CD4-positive, alpha-beta T cell (primary cell): Measurements from ENCODE around the gene MEF2A. TPM values are rescaled to one million over a fixed set of nuclear protein-coding genes. Genes with fewer than 3 reads are reported as not detected.

Source experiments
- ATAC-seq: fragments of 200-7000 bp; cut with Tn5 transposase; one replicate; pipeline ENCODE4 v1.10.0; 2022; ENCODE audit warnings: mild to moderate bottlenecking; ENCODE audit not compliant: poor library complexity
- CTCF ChIA-PET: fragments of 350-600 bp; sonication (Branson Sonifier 250); formaldehyde crosslinking; loops from one replicate; lab custom pipeline; 2021; ENCODE audit warnings: antibody characterized with exemption, inconsistent platforms; lab: Charles Lee
- POLR2A ChIA-PET: fragments of 350-600 bp; sonication (Branson Sonifier 250); formaldehyde crosslinking; loops from one replicate; lab custom pipeline; 2021; ENCODE audit warnings: antibody characterized with exemption, inconsistent platforms; lab: Charles Lee
- DNase-seq, 14 experiments: peaks; one replicate each; pipeline ENCODE4 v3.0.0-alpha.2; 2013 to 2020; ENCODE audit warnings: mixed read lengths in 2 of 14
- H3K27ac ChIP-seq, 2 donors: one replicate each; pipeline versions ENCODE4 v1.5.1 to v1.7.0; 2013; ENCODE audit warnings: low read length in 2 of 2, low read depth in 1 of 2, mild to moderate bottlenecking in 1 of 2
- H3K27me3 ChIP-seq, 2 experiments: 1 replicate in 1 of 2; 2 replicates in 1 of 2; pipeline versions ENCODE4 v1.6.1 to v1.7.0; 2013; ENCODE audit warnings: low read length in 2 of 2, control low read depth in 1 of 2, mild to moderate bottlenecking in 1 of 2, moderate library complexity in 1 of 2; ENCODE audit not compliant: insufficient read depth in 2 of 2, control insufficient read depth in 1 of 2
- H3K36me3 ChIP-seq: one replicate; pipeline ENCODE4 v1.6.1; 2013; ENCODE audit warnings: low read length, control low read depth; ENCODE audit not compliant: insufficient read depth
- H3K4me1 ChIP-seq: one replicate; pipeline ENCODE4 v1.6.1; 2013; ENCODE audit warnings: low read length, control low read depth; ENCODE audit not compliant: insufficient read depth
- H3K4me3 ChIP-seq: one replicate; pipeline ENCODE4 v1.5.1; 2013; ENCODE audit warnings: mild to moderate bottlenecking, low read length, moderate library complexity
- H3K9me3 ChIP-seq, 2 experiments: 1 replicate in 1 of 2; 2 replicates in 1 of 2; pipeline versions ENCODE4 v1.6.1 to v1.7.0; 2013; ENCODE audit warnings: low read length in 2 of 2, mild to moderate bottlenecking in 2 of 2, control low read depth in 1 of 2, moderate library complexity in 1 of 2; ENCODE audit not compliant: control insufficient read depth in 1 of 2, insufficient read depth in 1 of 2
- H3K27ac Mint-ChIP-seq: one replicate; pipeline ENCODE4 v1.8.0; 2020; ENCODE audit warnings: mixed read lengths
- H3K27me3 Mint-ChIP-seq: one replicate; pipeline ENCODE4 v1.8.0; 2021; ENCODE audit warnings: mixed read lengths
- H3K36me3 Mint-ChIP-seq: one replicate; pipeline ENCODE4 v1.8.0; 2021; ENCODE audit warnings: low read depth, mixed read lengths
- H3K4me1 Mint-ChIP-seq: one replicate; pipeline ENCODE4 v1.8.0; 2021; ENCODE audit warnings: low read depth, mixed read lengths
- H3K4me3 Mint-ChIP-seq: one replicate; pipeline ENCODE4 v1.8.0; 2020; ENCODE audit warnings: mild to moderate bottlenecking, mixed read lengths
- H3K9me3 Mint-ChIP-seq: one replicate; pipeline ENCODE4 v1.8.0; 2020; ENCODE audit warnings: mixed read lengths
- CTCF ChIP-seq: fragments of 200-600 bp; IDR thresholded peaks from one replicate; pipeline ENCODE4 v1.8.0; 2022; ENCODE audit warnings: antibody characterized with exemption, mild to moderate bottlenecking
- intact Hi-C, 2 experiments: fragments of 100-400 bp; cut with DNase I in 1 of 2; cut with micrococcal nuclease in 1 of 2; formaldehyde crosslinking; loops; one replicate each; pipeline versions ENCODE4 v1.15.1 to v1.9.0; 2023 to 2025; cut with DNase I, micrococcal nuclease
- total RNA-seq, 174 experiments: library from RNA in 2 of 174; stranded (reverse) in 2 of 174; gene quantifications; one replicate each; pipeline ENCODE4 v1.2.3 and lab custom pipeline; 2021 to 2026

The MEF2A gene
- total RNA-seq, 2 experiments from 2014 or later: 23.2 to 24.9 TPM

- Histone ChIP-seq H3K9me3 (peaks cover 0 to 4% of the 10 kb centered on the region in 2 experiments), H3K27me3 (no peaks in the 10 kb centered on the region), H3K27ac (no peak overlapping the region), H3K36me3 (no peaks in the 10 kb centered on the region), H3K4me1 (peaks cover 5% of the 10 kb centered on the region), H3K4me3 (no peak overlapping the region)
- ATAC-seq (no peak), DNase-seq (no peak)
- H3K4me3 Mint-ChIP-seq: no peak overlapping the region
- ChIA-PET POLR2A (no interaction called here), CTCF (interaction anchor here (0.7 kb wide), 1 partner anchor 18 kb away, joined by 3 read pairs; no protein-coding TSS in a partner anchor)
- H3K4me1 Mint-ChIP-seq: peaks cover 4% of the 10 kb centered on the region
- no peaks in the 10 kb centered on the region for H3K9me3 Mint-ChIP-seq
- intact Hi-C loops: loop anchor here in 1 of 2 experiments (5.0 kb wide), 1 partner anchor 64 kb away; no protein-coding TSS in a partner anchor
- no peaks in the 10 kb centered on the region for H3K36me3 Mint-ChIP-seq
- no peak for TF ChIP-seq CTCF
- no peak overlapping the region for H3K27ac Mint-ChIP-seq
- H3K27me3 Mint-ChIP-seq: no peaks in the 10 kb centered on the region
Measured at GRCh38 chr15:99738021-99738847, 172.4 kb downstream of the MEF2A start.

GRCh38 chr15:99741835-99742234 is 176.1 kb downstream of the MEF2A start:
- H3K9me3 Mint-ChIP-seq: no peaks in the 10 kb centered on the region
- H3K4me3 Mint-ChIP-seq: no peak overlapping the region
- no peak for TF ChIP-seq CTCF
- H3K4me1 Mint-ChIP-seq: no peaks in the 10 kb centered on the region
- POLR2A ChIA-PET: interaction anchor here (1.2 kb wide), 1 partner anchor 9 kb away, joined by 6 read pairs; the partner anchor contains the start of gene LYSMD4
- H3K36me3 Mint-ChIP-seq: no peaks in the 10 kb centered on the region
- no peaks in the 10 kb centered on the region for H3K27me3 ChIP-seq
- no peak overlapping the region for H3K27ac Mint-ChIP-seq
- DNase-seq (no peak), ATAC-seq (no peak)
- no peak overlapping the region for H3K4me3 ChIP-seq
- no peaks in the 10 kb centered on the region for H3K36me3 ChIP-seq
- H3K27ac ChIP-seq: no peak overlapping the region
- intact Hi-C loops: no loop called here
- no peaks in the 10 kb centered on the region for H3K27me3 Mint-ChIP-seq
- H3K4me1 ChIP-seq: no peaks in the 10 kb centered on the region
- H3K9me3 ChIP-seq: no peaks in the 10 kb centered on the region
- CTCF ChIA-PET: no interaction called here

- no peaks in the 10 kb centered on the region for H3K36me3 ChIP-seq
- no peak overlapping the region for H3K4me3 ChIP-seq
- H3K9me3 ChIP-seq: no peaks in the 10 kb centered on the region
- Mint-ChIP-seq H3K9me3 (no peaks in the 10 kb centered on the region), H3K27ac (no peak overlapping the region), H3K27me3 (no peaks in the 10 kb centered on the region), H3K36me3 (no peaks in the 10 kb centered on the region), H3K4me3 (no peak overlapping the region), H3K4me1 (no peaks in the 10 kb centered on the region)
- intact Hi-C loops: no loop called here
- H3K27me3 ChIP-seq: no peaks in the 10 kb centered on the region
- TF ChIP-seq CTCF: no peak
- ATAC-seq (no peak), DNase-seq (no peak)
- CTCF ChIA-PET: no interaction called here
- POLR2A ChIA-PET: no interaction called here
- no peaks in the 10 kb centered on the region for H3K4me1 ChIP-seq
- no peak overlapping the region for H3K27ac ChIP-seq
Measured at GRCh38 chr15:99744142-99744541, 178.4 kb downstream of the MEF2A start.
